K562 (cell line): Measurements from ENCODE around the gene EEF1AKMT1. TPM values are rescaled to one million over a fixed set of nuclear protein-coding genes. Genes with fewer than 3 reads are reported as not detected.
A peak's percentile ranks its signal among the peaks of the same experiment; 100 is the strongest.

Experiments
- ATAC-seq: fragments of 200-7000 bp; cut with Tn5 transposase; 3 replicates; pipeline ENCODE4 v1.9.1; 2020; ENCODE audit warnings: moderate library complexity
- BruUV-seq: library from RNA; stranded (reverse); fragments of 400-500 nt; replicated peaks from 2 replicates; lab custom pipeline; 2021; lab: Mats Ljungman, UMichigan
- CTCF ChIA-PET: fragments of 300-600 bp; formaldehyde crosslinking; extraction: SDS; loops from one replicate; lab custom pipeline; 2021; ENCODE audit warnings: low intra/inter-chr PET ratio; lab: Yijun Ruan, JAX
- POLR2A ChIA-PET: fragments of 300-600, 350-650 bp; sonication (Branson Sonifier 250); formaldehyde crosslinking; extraction: SDS; loops from one replicate; lab custom pipeline; 2021; ENCODE audit warnings: antibody characterized with exemption, inconsistent platforms; lab: Yijun Ruan, JAX
- DNase-seq, 4 experiments: peaks; one replicate each; pipeline versions ENCODE4 v3.0.0 to v3.0.0-alpha.2; 2011 to 2018; ENCODE audit warnings: low spot score in 3 of 4, mixed read lengths in 3 of 4; ENCODE audit errors: extremely low read depth in 1 of 4
- FAIRE-seq: peaks from 2 replicates; lab custom pipeline; 2011; peaks lifted over from hg19 to GRCh38; lab: Jason Lieb, UNC
- H2AFZ ChIP-seq: 2 replicates; pipeline ENCODE4 v1.6.0; 2011; ENCODE audit warnings: low read depth, low read length, control low read depth, inconsistent platforms
- H3K27ac ChIP-seq: fragments of 200-600 bp; 3 replicates; pipeline ENCODE4 v1.8.0; 2011; ENCODE audit warnings: low read depth, mild to moderate bottlenecking, control low read depth, inconsistent platforms, low read length, moderate library complexity, mixed read lengths; ENCODE audit errors: extremely low read depth
- H3K27me3 ChIP-seq, 2 experiments: fragments of 300-600 bp in 1 of 2; 2 replicates in 1 of 2; 3 replicates in 1 of 2; pipeline versions ENCODE4 v1.6.0 to v1.8.0; 2011; ENCODE audit warnings: inconsistent platforms in 2 of 2, low read length in 2 of 2, mild to moderate bottlenecking in 1 of 2, mixed read lengths in 1 of 2, moderate library complexity in 1 of 2; ENCODE audit not compliant: control insufficient read depth in 2 of 2, insufficient read depth in 2 of 2
- H3K36me3 ChIP-seq: fragments of 300-600 bp; 3 replicates; pipeline ENCODE4 v1.8.0; 2011; ENCODE audit warnings: mild to moderate bottlenecking, low read length, inconsistent platforms; ENCODE audit not compliant: control insufficient read depth, insufficient read depth
- H3K4me1 ChIP-seq, 2 experiments: fragments of 200-600 bp in 1 of 2; replicated peaks in 1 of 2; 2 replicates in 1 of 2; 3 replicates in 1 of 2; pipeline versions ENCODE4 v1.5.1 to v1.8.0; 2011; ENCODE audit warnings: inconsistent platforms in 2 of 2, low read length in 2 of 2, mild to moderate bottlenecking in 1 of 2, mixed read lengths in 1 of 2, moderate library complexity in 1 of 2; ENCODE audit not compliant: control insufficient read depth in 2 of 2, insufficient read depth in 2 of 2
- H3K4me2 ChIP-seq: 2 replicates; pipeline ENCODE4 v1.6.1; 2011; ENCODE audit warnings: low read length, control low read depth, inconsistent platforms, mixed read lengths; ENCODE audit not compliant: insufficient read depth
- H3K4me3 ChIP-seq: fragments of 200-600 bp; sonication (generic), shearing (Covaris generic); 2 replicates; pipeline ENCODE4 v1.5.1; 2016; ENCODE audit warnings: control low read depth, inconsistent platforms
- H3K79me2 ChIP-seq: fragments of 200-600 bp; 3 replicates; pipeline ENCODE4 v1.8.0; 2011; ENCODE audit warnings: low read length, inconsistent platforms; ENCODE audit not compliant: control insufficient read depth, insufficient read depth
- H3K9ac ChIP-seq, 2 experiments: 2 replicates each; pipeline versions ENCODE4 v1.6.0 to v1.6.1; 2011; ENCODE audit warnings: low read depth in 2 of 2, low read length in 2 of 2, control low read depth in 1 of 2, inconsistent platforms in 1 of 2, mild to moderate bottlenecking in 1 of 2, mixed read lengths in 1 of 2; ENCODE audit not compliant: insufficient read depth in 1 of 2
- H3K9me1 ChIP-seq: one replicate; pipeline ENCODE4 v1.6.0; 2011; ENCODE audit warnings: inconsistent platforms, mild to moderate bottlenecking, low read length, moderate library complexity; ENCODE audit not compliant: control insufficient read depth, insufficient read depth
- H3K9me3 ChIP-seq: replicated peaks from 2 replicates; pipeline ENCODE4 v1.5.1; 2011; ENCODE audit warnings: low read depth, low read length, inconsistent platforms; ENCODE audit not compliant: control insufficient read depth, insufficient read depth
- H4K20me1 ChIP-seq: replicated peaks from 2 replicates; pipeline ENCODE4 v1.6.1; 2011; ENCODE audit warnings: low read length, inconsistent platforms, mixed read lengths; ENCODE audit not compliant: control insufficient read depth, insufficient read depth
- COPS2 ChIP-seq: fragments of 450-650 bp; conservative IDR thresholded peaks from 2 replicates; pipeline ENCODE4 v1.6.1; 2016; ENCODE audit warnings: mild to moderate bottlenecking, moderate library complexity
- GTF2F1 ChIP-seq: IDR thresholded peaks from 2 replicates; pipeline ENCODE4 v1.6.1; 2011; ENCODE audit warnings: low read depth, low read length, improper control_type of control experiment
- HEY1 ChIP-seq: fragments of 250-450 bp; sonication (Bioruptor Pico); IDR thresholded peaks from 2 replicates; pipeline ENCODE4 v1.5.0; 2020; ENCODE audit warnings: mild to moderate bottlenecking, moderate library complexity, borderline replicate concordance
- IRF2 ChIP-seq: sonication (generic); formaldehyde crosslinking; IDR thresholded peaks from 2 replicates; pipeline ENCODE4 v1.8.1; 2022; ENCODE audit warnings: mild to moderate bottlenecking, missing genetic modification reagents
- KDM4B ChIP-seq, 2 experiments: fragments of 450-650 bp in 1 of 2; sonication (generic) in 1 of 2; IDR thresholded peaks; 2 replicates each; pipeline ENCODE4 v1.6.1; 2016 to 2017; ENCODE audit warnings: borderline replicate concordance in 2 of 2, antibody characterized with exemption in 1 of 2, low read depth in 1 of 2, mild to moderate bottlenecking in 1 of 2
- NCOA4 ChIP-seq: fragments of 450-650 bp; IDR thresholded peaks from 2 replicates; pipeline ENCODE4 v1.6.1; 2018; ENCODE audit warnings: mild to moderate bottlenecking; ENCODE audit not compliant: partially characterized antibody
- NR4A1 ChIP-seq, 2 experiments: fragments of 250-450 bp in 1 of 2; fragments of 450-650 bp in 1 of 2; sonication (Bioruptor Pico) in 1 of 2; IDR thresholded peaks; 2 replicates each; pipeline versions ENCODE4 v1.4.0 to v1.6.1; 2016 to 2020; ENCODE audit warnings: mild to moderate bottlenecking in 2 of 2, missing compliant biosample characterization in 1 of 2, missing genetic modification characterization in 1 of 2, moderate library complexity in 1 of 2
- PHB2 ChIP-seq: fragments of 450-650 bp; IDR thresholded peaks from 2 replicates; pipeline ENCODE4 v1.6.1; 2017; ENCODE audit warnings: low read depth
- SMARCC2 ChIP-seq: fragments of 450-650 bp; IDR thresholded peaks from 2 replicates; pipeline ENCODE4 v1.6.1; 2017; ENCODE audit warnings: antibody characterized with exemption, moderate library complexity, mild to moderate bottlenecking, low read depth
- SPI1 ChIP-seq: IDR thresholded peaks from 2 replicates; pipeline ENCODE4 v1.6.1; 2011; ENCODE audit warnings: low read depth, low read length, control low read depth, borderline replicate concordance
- SRSF3 ChIP-seq: fragments of 200-400 bp; formaldehyde crosslinking; IDR thresholded peaks from 2 replicates; pipeline ENCODE4 v1.6.1; 2016; ENCODE audit warnings: mild to moderate bottlenecking, low read length, moderate library complexity; ENCODE audit not compliant: insufficient read depth
- TCF7L2 ChIP-seq: fragments of 150-350 bp; IDR thresholded peaks from 2 replicates; pipeline ENCODE4 v1.6.1; 2016; ENCODE audit warnings: low read depth, mild to moderate bottlenecking, low read length, moderate library complexity
- YY1 ChIP-seq, 3 experiments: IDR thresholded peaks; 2 replicates each; pipeline ENCODE4 v1.6.1; 2011; ENCODE audit warnings: low read length in 2 of 3, mild to moderate bottlenecking in 2 of 3, moderate library complexity in 2 of 3, borderline replicate concordance in 1 of 3, control low read depth in 1 of 3, low read depth in 1 of 3; ENCODE audit not compliant: insufficient read depth in 3 of 3, insufficient replicate concordance in 2 of 3, control insufficient read depth in 1 of 3, insufficient read length in 1 of 3; ENCODE audit errors: extremely low read depth in 1 of 3
- ZBTB17 ChIP-seq: fragments of 450-650 bp; formaldehyde crosslinking; IDR thresholded peaks from 2 replicates; pipeline ENCODE4 v1.4.0; 2020; ENCODE audit warnings: mild to moderate bottlenecking
- ZNF12 ChIP-seq: sonication (generic); formaldehyde crosslinking; IDR thresholded peaks from 2 replicates; pipeline ENCODE4 v1.4.0; 2020; ENCODE audit warnings: mild to moderate bottlenecking, missing genetic modification reagents
- WGBS: fragments of 100-300 bp; shearing (Covaris generic); methylation state at CpG from one replicate; pipeline ENCODE4 v1.1.6; 2016; ENCODE audit warnings: low coverage, mixed read lengths; ENCODE audit not compliant: insufficient coverage; ENCODE audit errors: missing lambda C conversion rate; 5-methylcytosine and 5-hydroxymethylcytosine counted together
- in situ Hi-C: fragments of 300-500 bp; cut with MboI; formaldehyde crosslinking; loops from 4 replicates; pipeline ENCODE4 v1.15.0; 2018; ENCODE audit warnings: inconsistent platforms, mixed read lengths
- intact Hi-C: fragments of 100-400 bp; cut with micrococcal nuclease; formaldehyde crosslinking; loops from 2 replicates; pipeline ENCODE4 v1.14.2; 2022
- polyA plus RNA-seq, 8 experiments: library from polyadenylated mRNA; depleted of rRNA in 4 of 8; stranded (reverse) in 5 of 8; unstranded in 3 of 8; fragments of >200 nt; fragmentation: Nextera tagmentation in 2 of 8; fragmentation: Illumina TruSeq in 1 of 8; extraction: Ambion mirVana in 2 of 8; extraction: Trizol in 1 of 8; gene quantifications; 2 replicates each; pipeline versions ENCODE4 v1.2.1 to v1.2.3, GENCODE V29; 2011 to 2014; ENCODE audit warnings: inconsistent platforms in 1 of 8, missing spikeins in 1 of 8
- total RNA-seq, 7 experiments: library from RNA; depleted of rRNA in 6 of 7; stranded (reverse); fragments of >200 nt in 6 of 7; fragmentation: Illumina TruSeq in 2 of 7; extraction: Trizol in 2 of 7; gene quantifications; 2 replicates each; pipeline versions ENCODE4 v1.2.1 to v1.2.3, GENCODE V29; 2011 to 2021; ENCODE audit warnings: low replicate concordance in 1 of 7
- TF ChIP-seq, protein P1 (sequence below): sonication (generic); formaldehyde crosslinking; IDR thresholded peaks from 2 replicates; pipeline ENCODE4 v1.8.1; 2023; ENCODE audit warnings: mild to moderate bottlenecking, missing genetic modification reagents
- TF ChIP-seq, protein P2 (sequence below): fragments of 450-650 bp; IDR thresholded peaks from 2 replicates; pipeline ENCODE4 v1.6.1; 2016

EEF1AKMT1 gene
- total and polyA plus RNA-seq, 9 of the 15 experiments (the other 6 are each of a cell fraction or from before 2014, with no cell fraction given): 5.3 to 36.3 (median 7.9) TPM

DNA sequence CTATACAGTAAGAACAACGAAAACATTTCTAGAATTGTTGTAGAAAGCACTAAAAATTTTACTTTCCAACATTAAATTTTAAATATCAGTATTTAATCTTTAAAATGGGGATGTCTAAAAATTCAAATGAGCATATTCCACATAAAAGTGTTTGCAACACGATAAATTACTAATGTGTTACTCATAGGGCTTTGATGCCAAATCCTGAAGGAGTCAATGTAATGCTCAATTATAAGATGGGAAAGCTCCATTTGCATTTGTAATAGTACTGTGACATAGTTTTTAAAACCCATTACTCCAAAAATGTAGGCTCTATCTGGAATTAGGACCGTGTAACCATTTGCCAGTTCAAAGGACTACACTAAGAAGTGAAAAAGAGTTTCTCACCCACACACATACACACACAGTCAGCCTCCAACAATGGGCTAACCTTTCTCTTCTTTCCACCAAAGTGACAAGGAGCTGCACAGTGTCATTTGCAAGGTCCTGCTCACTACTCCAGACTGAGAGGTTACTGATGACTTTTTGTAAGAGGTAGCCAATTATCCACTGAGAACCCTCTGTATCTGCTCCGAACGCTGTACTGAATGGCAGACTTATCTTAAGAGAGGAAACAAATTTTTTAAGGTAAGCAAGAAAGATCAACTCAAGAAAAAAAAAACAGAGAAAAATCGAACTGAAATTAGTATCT is 26.1 kb upstream of the EEF1AKMT1 start (continued):
- TF ChIP-seq, protein P1, sequence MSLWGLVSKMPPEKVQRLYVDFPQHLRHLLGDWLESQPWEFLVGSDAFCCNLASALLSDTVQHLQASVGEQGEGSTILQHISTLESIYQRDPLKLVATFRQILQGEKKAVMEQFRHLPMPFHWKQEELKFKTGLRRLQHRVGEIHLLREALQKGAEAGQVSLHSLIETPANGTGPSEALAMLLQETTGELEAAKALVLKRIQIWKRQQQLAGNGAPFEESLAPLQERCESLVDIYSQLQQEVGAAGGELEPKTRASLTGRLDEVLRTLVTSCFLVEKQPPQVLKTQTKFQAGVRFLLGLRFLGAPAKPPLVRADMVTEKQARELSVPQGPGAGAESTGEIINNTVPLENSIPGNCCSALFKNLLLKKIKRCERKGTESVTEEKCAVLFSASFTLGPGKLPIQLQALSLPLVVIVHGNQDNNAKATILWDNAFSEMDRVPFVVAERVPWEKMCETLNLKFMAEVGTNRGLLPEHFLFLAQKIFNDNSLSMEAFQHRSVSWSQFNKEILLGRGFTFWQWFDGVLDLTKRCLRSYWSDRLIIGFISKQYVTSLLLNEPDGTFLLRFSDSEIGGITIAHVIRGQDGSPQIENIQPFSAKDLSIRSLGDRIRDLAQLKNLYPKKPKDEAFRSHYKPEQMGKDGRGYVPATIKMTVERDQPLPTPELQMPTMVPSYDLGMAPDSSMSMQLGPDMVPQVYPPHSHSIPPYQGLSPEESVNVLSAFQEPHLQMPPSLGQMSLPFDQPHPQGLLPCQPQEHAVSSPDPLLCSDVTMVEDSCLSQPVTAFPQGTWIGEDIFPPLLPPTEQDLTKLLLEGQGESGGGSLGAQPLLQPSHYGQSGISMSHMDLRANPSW: no peak
- TF ChIP-seq YY1 (IDR thresholded peaks at IDR 0.05; ENCODE audit: borderline replicate concordance in 1 of 3, control insufficient read depth in 1 of 3, extremely low read depth in 1 of 3, insufficient read depth in 3 of 3, insufficient read length in 1 of 3, insufficient replicate concordance in 2 of 3, low read depth in 1 of 3, low read length in 2 of 3): no peak
- no peak for TF ChIP-seq TCF7L2
- TF ChIP-seq IRF2 (CRISPR knock-in tag): no peak

DNA sequence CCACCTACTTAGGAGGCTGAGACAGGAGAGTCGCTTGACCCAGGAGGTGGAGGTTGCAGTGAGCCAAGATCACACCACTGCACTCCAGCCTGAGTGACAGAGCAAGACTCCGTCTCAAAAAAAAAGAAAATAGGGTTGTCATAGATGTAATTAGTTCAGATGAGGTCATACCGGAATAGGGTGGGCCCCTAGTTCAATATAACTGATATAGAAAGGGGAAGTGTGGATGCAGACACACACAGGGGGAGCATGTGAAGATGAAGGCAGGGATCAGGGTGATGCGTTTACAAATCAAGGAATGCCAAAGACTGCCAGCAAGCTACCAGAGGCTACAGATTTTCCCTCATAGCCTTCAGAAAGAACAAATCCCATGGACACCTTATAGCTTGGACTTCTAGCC is 24.3 kb upstream of the EEF1AKMT1 start:
- H3K27ac ChIP-seq: no peak overlapping the region
- in situ Hi-C loops (no loop called here), intact Hi-C loops (no loop called here)
- CTCF ChIA-PET: no interaction called here
- 81% methylated on average over 3 of the region's 4 CpGs for WGBS
- H3K4me1 ChIP-seq: peaks cover 10 to 13% of the 10 kb centered on the region in 2 experiments; a peak in 4 of 5 replicates
- FAIRE-seq (no peak), DNase-seq (no peak), ATAC-seq (no peak)
- H3K36me3 ChIP-seq: peaks cover 84% of the 10 kb centered on the region
- POLR2A ChIA-PET: no interaction called here
- BruUV-seq: no TSS peak
- no peak overlapping the region for H3K4me3 ChIP-seq
- H3K4me2 ChIP-seq: no peak overlapping the region
- H3K9ac ChIP-seq: no peak overlapping the region
- no peaks in the 10 kb centered on the region for H4K20me1 ChIP-seq
- H3K9me3 ChIP-seq: no peaks in the 10 kb centered on the region
- H3K9me1 ChIP-seq: no peaks in the 10 kb centered on the region
- H3K79me2 ChIP-seq: 0 out of 3 replicates have a peak, but pooled peaks cover 4% of the 10 kb centered on the region
- no peaks in the 10 kb centered on the region for H3K27me3 ChIP-seq
- no peak overlapping the region for H2AFZ ChIP-seq
- no peak for TF ChIP-seq ZNF12 (CRISPR knock-in tag)
- no peak for TF ChIP-seq NCOA4
- TF ChIP-seq NR4A1 (CRISPR knock-in tag; IDR thresholded peaks at IDR 0.05): no peak
- no peak for TF ChIP-seq NR4A1 (tag; IDR thresholded peaks at IDR 0.05)
- no peak for TF ChIP-seq GTF2F1
- TF ChIP-seq SPI1: peak; percentile 68
- TF ChIP-seq KDM4B (IDR thresholded peaks at IDR 0.05; ENCODE audit: borderline replicate concordance in 2 of 2, low read depth in 1 of 2): no peak
- TF ChIP-seq, protein P2, sequence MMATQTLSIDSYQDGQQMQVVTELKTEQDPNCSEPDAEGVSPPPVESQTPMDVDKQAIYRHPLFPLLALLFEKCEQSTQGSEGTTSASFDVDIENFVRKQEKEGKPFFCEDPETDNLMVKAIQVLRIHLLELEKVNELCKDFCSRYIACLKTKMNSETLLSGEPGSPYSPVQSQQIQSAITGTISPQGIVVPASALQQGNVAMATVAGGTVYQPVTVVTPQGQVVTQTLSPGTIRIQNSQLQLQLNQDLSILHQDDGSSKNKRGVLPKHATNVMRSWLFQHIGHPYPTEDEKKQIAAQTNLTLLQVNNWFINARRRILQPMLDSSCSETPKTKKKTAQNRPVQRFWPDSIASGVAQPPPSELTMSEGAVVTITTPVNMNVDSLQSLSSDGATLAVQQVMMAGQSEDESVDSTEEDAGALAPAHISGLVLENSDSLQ: peak; percentile 37; the same call in 1 of the 2 replicates
- no peak for TF ChIP-seq PHB2
- no peak for TF ChIP-seq COPS2
- TF ChIP-seq SRSF3: no peak
- no peak for TF ChIP-seq HEY1 (CRISPR knock-in tag)
- TF ChIP-seq SMARCC2: no peak
- no peak for TF ChIP-seq ZBTB17 (CRISPR knock-in tag)
